Adrenal gland (tissue), 12 donors: Measurements from ENCODE around the gene AOPEP. TPM values are rescaled to one million over a fixed set of nuclear protein-coding genes. Genes with fewer than 3 reads are reported as not detected.
A peak's percentile ranks its signal among the peaks of the same experiment; 100 is the strongest.

Source experiments
- DNase-seq, 7 donors: peaks; one replicate each; pipeline ENCODE4 v3.0.0-alpha.2; 2019 to 2020
- H3K27ac ChIP-seq, 5 donors: fragments of 200-600 bp; sonication (generic) in 4 of 5; 1 replicate in 3 of 5; 2 replicates in 2 of 5; pipeline versions ENCODE4 v1.5.1 to v1.8.0; 2016 to 2020; ENCODE audit warnings: mild to moderate bottlenecking in 1 of 5
- H3K27me3 ChIP-seq: fragments of 200-600 bp; 2 replicates; pipeline ENCODE4 v1.8.0; 2021
- H3K36me3 ChIP-seq, 2 donors: fragments of 200-600 bp; replicated peaks in 1 of 2; 1 replicate in 1 of 2; 2 replicates in 1 of 2; pipeline versions ENCODE4 v1.5.1 to v1.8.0; 2018 to 2022
- H3K4me1 ChIP-seq, 2 donors: fragments of 200-600 bp; replicated peaks in 1 of 2; 1 replicate in 1 of 2; 2 replicates in 1 of 2; pipeline versions ENCODE4 v1.5.1 to v1.8.0; 2018 to 2021
- H3K4me3 ChIP-seq, 4 donors: fragments of 200-600 bp; sonication (generic) in 3 of 4; one replicate each; pipeline ENCODE4 v1.5.1; 2016 to 2018
- H3K9me3 ChIP-seq, 3 donors: fragments of 200-600 bp; sonication (generic) in 1 of 3; replicated peaks in 1 of 3; 1 replicate in 2 of 3; 2 replicates in 1 of 3; pipeline versions ENCODE4 v1.5.1 to v1.8.0; 2016 to 2021
- POLR2A ChIP-seq, 2 donors: fragments of 450-650 bp; IDR thresholded peaks; one replicate each; pipeline ENCODE4 v1.6.1; 2017; ENCODE audit warnings: antibody characterized with exemption in 2 of 2, mild to moderate bottlenecking in 2 of 2, moderate library complexity in 1 of 2
- WGBS, 4 donors: extraction: QIAGEN DNeasy Blood & Tissue Kit in 2 of 4; methylation state at CpG; one replicate each; pipeline versions ENCODE4 v1.1.5 to v1.1.7; 2013 to 2017; 5-methylcytosine and 5-hydroxymethylcytosine counted together
- intact Hi-C, 2 donors: fragments of 100-400 bp; cut with DNase I; formaldehyde crosslinking; loops; one replicate each; pipeline versions ENCODE4 v1.14.1 to v1.15.0; 2022 to 2023
- polyA plus RNA-seq, 3 donors: library from polyadenylated mRNA; stranded (reverse); fragments of 200-250 nt in 2 of 3; fragments of 350-450 nt in 1 of 3; fragmentation: Illumina TruSeq in 1 of 3; extraction: RNeasy Lipid Tissue Mini Kit (QIAGEN cat#74804) in 1 of 3; gene quantifications; one replicate each; pipeline ENCODE4 v1.2.3, GENCODE V29; 2013 to 2014
- total RNA-seq, 9 donors: library from RNA; depleted of rRNA in 4 of 9; stranded (reverse); fragments of >200 nt in 4 of 9; fragments of 120-200 nt in 1 of 9; fragmentation: NEBNext Ultra II Directional in 1 of 9; extraction: Animal tissue kit (Norgen Biotek cat#: 25700) in 1 of 9; gene quantifications; one replicate each; pipeline versions ENCODE4 v1.1.0 to v1.2.4, GENCODE V29; 2013 to 2023
- TF ChIP-seq, protein P1 (sequence below), 6 experiments: fragments of 450-650 bp in 4 of 6; fragments of 200-600 bp in 2 of 6; sonication (generic) in 1 of 6; IDR thresholded peaks; 1 replicate in 5 of 6; 2 replicates in 1 of 6; pipeline versions ENCODE4 v1.5.1 to v1.8.0; 2016 to 2021; ENCODE audit warnings: antibody characterized with exemption in 6 of 6, mild to moderate bottlenecking in 2 of 6, moderate library complexity in 1 of 6
- donor health status: healthy with polysubstance abuse.
- donor health status: Bipolar disorder and iron deficiency.
- donor health status: DM: yes; HTN: yes; CAD: no.
- donor health status: DM: no; HTN: no; CAD: no.
- donor health status: DM: no; HTN: no; CAD: no.
- donor health status: DM: yes; HTN: yes; CAD: no.

AOPEP gene
- total and polyA plus RNA-seq, 12 donors, result 31.0 to 99.6 (median 71.0) TPM

DNA sequence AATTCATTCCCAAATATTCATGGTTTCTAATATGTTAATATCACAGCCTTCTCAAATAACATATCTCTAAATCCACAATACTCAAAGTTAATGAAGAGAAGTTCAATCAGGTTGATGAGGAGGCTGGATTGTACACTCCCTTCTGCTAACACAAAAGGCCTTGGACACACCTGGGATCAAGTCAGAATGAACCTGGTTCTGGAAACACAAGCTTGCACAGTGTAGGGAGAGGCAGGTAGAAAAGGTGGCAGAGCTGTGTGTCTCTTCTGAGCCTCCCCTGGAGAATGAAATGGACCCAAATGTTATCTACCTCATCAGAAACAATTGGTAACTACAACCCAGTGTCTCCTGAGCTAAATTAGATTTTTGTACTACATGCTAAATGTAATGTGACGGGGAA lies 46.5 kb upstream of the AOPEP start:
- no peak for DNase-seq
- Histone ChIP-seq H3K36me3 (no peaks in the 10 kb centered on the region), H3K4me3 (no peak overlapping the region), H3K27me3 (no peaks in the 10 kb centered on the region), H3K9me3 (no peaks in the 10 kb centered on the region), H3K27ac (no peak overlapping the region), H3K4me1 (no peaks in the 10 kb centered on the region)
- 88 to 97% (median 92%) methylated on average over 1 of the region's 1 CpG for WGBS, 4 donors
- intact Hi-C loops, result loop anchor here (5.0 kb wide), 2 partner anchors 97 to 447 kb away; no protein-coding TSS in a partner anchor
- TF ChIP-seq POLR2A (IDR thresholded peaks at IDR 0.05), result no peak
- TF ChIP-seq, protein P1, sequence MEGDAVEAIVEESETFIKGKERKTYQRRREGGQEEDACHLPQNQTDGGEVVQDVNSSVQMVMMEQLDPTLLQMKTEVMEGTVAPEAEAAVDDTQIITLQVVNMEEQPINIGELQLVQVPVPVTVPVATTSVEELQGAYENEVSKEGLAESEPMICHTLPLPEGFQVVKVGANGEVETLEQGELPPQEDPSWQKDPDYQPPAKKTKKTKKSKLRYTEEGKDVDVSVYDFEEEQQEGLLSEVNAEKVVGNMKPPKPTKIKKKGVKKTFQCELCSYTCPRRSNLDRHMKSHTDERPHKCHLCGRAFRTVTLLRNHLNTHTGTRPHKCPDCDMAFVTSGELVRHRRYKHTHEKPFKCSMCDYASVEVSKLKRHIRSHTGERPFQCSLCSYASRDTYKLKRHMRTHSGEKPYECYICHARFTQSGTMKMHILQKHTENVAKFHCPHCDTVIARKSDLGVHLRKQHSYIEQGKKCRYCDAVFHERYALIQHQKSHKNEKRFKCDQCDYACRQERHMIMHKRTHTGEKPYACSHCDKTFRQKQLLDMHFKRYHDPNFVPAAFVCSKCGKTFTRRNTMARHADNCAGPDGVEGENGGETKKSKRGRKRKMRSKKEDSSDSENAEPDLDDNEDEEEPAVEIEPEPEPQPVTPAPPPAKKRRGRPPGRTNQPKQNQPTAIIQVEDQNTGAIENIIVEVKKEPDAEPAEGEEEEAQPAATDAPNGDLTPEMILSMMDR (IDR thresholded peaks at IDR 0.05), result no peak

DNA sequence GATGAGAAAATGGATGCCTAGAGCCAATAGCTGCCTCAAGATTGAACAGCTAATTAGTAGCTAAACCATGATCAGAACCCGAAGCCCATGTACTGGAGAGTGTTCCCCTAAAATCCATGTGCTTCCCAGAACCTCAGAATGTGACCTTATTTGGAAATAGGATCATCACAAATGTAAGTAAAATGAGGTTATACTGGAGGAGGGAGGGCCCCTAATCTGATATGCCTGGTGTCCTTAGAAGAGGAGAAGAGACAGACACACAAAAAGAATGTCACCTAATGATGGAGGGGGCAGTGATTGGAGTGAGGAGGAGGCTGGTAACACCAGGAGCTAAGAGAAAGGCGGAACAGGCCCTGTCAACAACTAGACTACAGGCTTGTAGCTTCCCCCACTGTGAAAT lies 45.9 kb upstream of the AOPEP start:
- Histone ChIP-seq H3K4me1 (no peaks in the 10 kb centered on the region), H3K27ac (no peak overlapping the region), H3K27me3 (no peaks in the 10 kb centered on the region), H3K4me3 (no peak overlapping the region), H3K9me3 (no peaks in the 10 kb centered on the region), H3K36me3 (no peaks in the 10 kb centered on the region)
- no peak for DNase-seq
- WGBS, 4 donors, result 71 to 81% (median 79%) methylated on average over 2 of the region's 2 CpGs
- intact Hi-C loops, result loop anchor here (5.0 kb wide), 2 partner anchors 97 to 447 kb away; no protein-coding TSS in a partner anchor
- TF ChIP-seq POLR2A (IDR thresholded peaks at IDR 0.05), result no peak
- TF ChIP-seq, protein P1 (IDR thresholded peaks at IDR 0.05), result no peak

DNA sequence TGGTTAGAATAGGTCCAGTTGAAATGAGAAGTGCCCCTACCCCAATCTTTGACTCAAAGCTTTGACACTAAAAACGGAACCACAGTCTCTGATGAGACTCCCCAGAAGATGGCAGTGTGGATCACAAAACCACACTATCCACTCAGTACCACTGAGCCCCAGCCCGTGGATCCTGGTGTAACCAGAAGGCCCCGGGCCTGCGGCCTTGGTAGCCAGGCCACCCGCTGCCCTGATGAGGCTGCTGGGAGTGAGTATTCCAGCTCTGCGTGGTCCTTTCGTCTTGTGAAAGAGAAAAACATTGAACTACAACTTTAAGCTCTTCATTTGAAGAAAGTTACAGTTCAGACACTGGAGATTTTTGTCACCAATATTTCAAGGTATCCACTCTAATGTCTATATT lies 45.0 kb upstream of the AOPEP start:
- H3K4me3 ChIP-seq, result no peak overlapping the region
- no peaks in the 10 kb centered on the region for H3K36me3 ChIP-seq
- DNase-seq, result peak; percentile 75 to 93 (median 89)
- no peaks in the 10 kb centered on the region for H3K9me3 ChIP-seq
- TF ChIP-seq, protein P1 (IDR thresholded peaks at IDR 0.05), result peak; percentile 44 to 91 (median 81)
- no peak for TF ChIP-seq POLR2A (IDR thresholded peaks at IDR 0.05)
- peak overlapping the region in 1 of 5 donors; percentile 23 for H3K27ac ChIP-seq
- H3K27me3 ChIP-seq, result no peaks in the 10 kb centered on the region
- intact Hi-C loops, result loop anchor here (5.0 kb wide), 2 partner anchors 96 to 446 kb away; no protein-coding TSS in a partner anchor
- H3K4me1 ChIP-seq, result no peaks in the 10 kb centered on the region
- WGBS, 4 donors, result 2 to 9% (median 6%) methylated on average over 4 to 7 of the region's 7 CpGs

DNA sequence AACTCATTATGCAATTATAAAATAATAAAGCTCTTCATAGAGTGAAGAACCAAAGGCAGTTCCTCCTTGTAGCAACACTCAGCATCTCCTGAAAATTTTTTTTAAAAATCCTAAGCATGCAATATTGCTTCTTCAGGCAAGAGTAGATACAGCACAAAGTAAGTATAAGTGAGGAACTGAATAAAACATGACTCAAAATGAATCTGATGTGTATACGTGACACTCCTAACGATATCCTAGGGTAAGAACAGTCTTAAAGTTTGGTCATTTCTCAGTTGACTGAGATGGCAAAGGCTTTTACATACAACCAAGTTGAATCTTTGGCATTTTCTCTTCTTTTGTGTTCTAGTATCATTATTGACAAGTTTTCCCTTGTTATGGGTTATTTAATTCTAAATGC lies 41.1 kb upstream of the AOPEP start:
- intact Hi-C loops, result loop anchor here in 1 of 2 donors (5.0 kb wide), 1 partner anchor 447 kb away; no protein-coding TSS in a partner anchor
- Histone ChIP-seq H3K36me3 (no peaks in the 10 kb centered on the region), H3K9me3 (no peaks in the 10 kb centered on the region), H3K27ac (no peak overlapping the region), H3K4me1 (no peaks in the 10 kb centered on the region), H3K4me3 (no peak overlapping the region), H3K27me3 (no peaks in the 10 kb centered on the region)
- no peak for DNase-seq
- TF ChIP-seq POLR2A (IDR thresholded peaks at IDR 0.05), result no peak
- TF ChIP-seq, protein P1 (IDR thresholded peaks at IDR 0.05), result no peak
- WGBS, 4 donors, result 81 to 98% (median 91%) methylated on average over 2 of the region's 2 CpGs
